Esophagus muscularis mucosa (tissue), 3 donors: ENCODE results near the gene SEC16A.

ENCODE experiments used
- CTCF ChIP-seq, 3 experiments: fragments of 200-600 bp in 2 of 3; fragments of 450-650 bp in 1 of 3; sonication (generic) in 2 of 3; IDR thresholded peaks; one replicate each; pipeline ENCODE4 v1.5.1; 2017 to 2019; ENCODE audit warnings: antibody characterized with exemption in 3 of 3, mild to moderate bottlenecking in 2 of 3, moderate library complexity in 1 of 3
- POLR2A ChIP-seq: fragments of 450-650 bp; IDR thresholded peaks from one replicate; pipeline ENCODE4 v1.6.1; 2017; ENCODE audit warnings: antibody characterized with exemption, moderate library complexity, mild to moderate bottlenecking, low read depth
- POLR2AphosphoS5 ChIP-seq, 2 donors: sonication (generic); formaldehyde crosslinking; IDR thresholded peaks; one replicate each; pipeline ENCODE4 v1.6.1; 2017; ENCODE audit warnings: antibody characterized with exemption in 2 of 2

GRCh38 chr9:136510561-136510960 lies 27.7 kb upstream of the SEC16A start:
- TF ChIP-seq POLR2AphosphoS5 (IDR thresholded peaks at IDR 0.05) (no peak), CTCF (IDR thresholded peaks at IDR 0.05) (no peak), POLR2A (no peak)
